Parathyroid adenoma (tissue), 2 donors: ENCODE data around the gene RGS6.

Source experiments
- H2AFZ ChIP-seq: fragments of 300-600 bp; sonication (generic); one replicate; pipeline ENCODE4 v1.7.0; 2017; ENCODE audit warnings: antibody characterized with exemption, mild to moderate bottlenecking
- H3K27ac ChIP-seq: fragments of 300-600 bp; sonication (generic); one replicate; pipeline ENCODE4 v1.7.0; 2017
- H3K27me3 ChIP-seq: fragments of 300-600 bp; sonication (generic); one replicate; pipeline ENCODE4 v1.7.0; 2017; ENCODE audit warnings: low read length; ENCODE audit not compliant: control insufficient read depth, insufficient read depth
- H3K36me3 ChIP-seq: fragments of 300-600 bp; sonication (generic); one replicate; pipeline ENCODE4 v1.7.0; 2017; ENCODE audit warnings: low read length; ENCODE audit not compliant: control insufficient read depth, insufficient read depth
- H3K4me1 ChIP-seq: fragments of 300-600 bp; sonication (generic); one replicate; pipeline ENCODE4 v1.7.0; 2017; ENCODE audit warnings: control low read depth
- H3K4me2 ChIP-seq: fragments of 300-600 bp; sonication (generic); one replicate; pipeline ENCODE4 v1.7.0; 2017; ENCODE audit warnings: low read length
- H3K4me3 ChIP-seq: fragments of 300-600 bp; sonication (generic); one replicate; pipeline ENCODE4 v1.7.0; 2017; ENCODE audit warnings: low read depth, low read length
- H3K79me2 ChIP-seq: fragments of 300-600 bp; sonication (generic); one replicate; pipeline ENCODE4 v1.7.0; 2017; ENCODE audit warnings: control low read depth
- H3K9ac ChIP-seq: fragments of 300-600 bp; sonication (generic); one replicate; pipeline ENCODE4 v1.7.0; 2017; ENCODE audit warnings: mild to moderate bottlenecking
- H3K9me3 ChIP-seq: fragments of 300-600 bp; sonication (generic); one replicate; pipeline ENCODE4 v1.7.0; 2017; ENCODE audit warnings: low read length; ENCODE audit not compliant: control insufficient read depth
- CTCF ChIP-seq: fragments of 300-600 bp; sonication (generic); IDR thresholded peaks from one replicate; pipeline ENCODE4 v1.7.0; 2017; ENCODE audit warnings: antibody characterized with exemption, mild to moderate bottlenecking
- donor health status: primary hyperparathyroidism.

RGS6 gene

GRCh38 chr14:72292689-72293024 is 360.4 kb downstream of the RGS6 start:
- Histone ChIP-seq H3K27me3 (no peaks in the 10 kb centered on the region), H3K79me2 (no peaks in the 10 kb centered on the region), H3K4me1 (no peaks in the 10 kb centered on the region), H3K4me3 (no peak overlapping the region), H2AFZ (no peak overlapping the region), H3K27ac (no peak overlapping the region), H3K36me3 (no peaks in the 10 kb centered on the region), H3K4me2 (no peak overlapping the region), H3K9ac (no peak overlapping the region), H3K9me3 (no peaks in the 10 kb centered on the region)
- TF ChIP-seq CTCF = no peak

- Histone ChIP-seq H3K27ac (no peak overlapping the region), H2AFZ (no peak overlapping the region), H3K4me3 (no peak overlapping the region), H3K9me3 (no peaks in the 10 kb centered on the region), H3K27me3 (no peaks in the 10 kb centered on the region), H3K4me2 (no peak overlapping the region), H3K9ac (no peak overlapping the region), H3K79me2 (no peaks in the 10 kb centered on the region), H3K36me3 (no peaks in the 10 kb centered on the region), H3K4me1 (no peaks in the 10 kb centered on the region)
- no peak for TF ChIP-seq CTCF
These were observed 369.1 kb downstream of the RGS6 start for GRCh38 chr14:72301352-72301751.

- no peak overlapping the region for H3K4me3 ChIP-seq
- no peaks in the 10 kb centered on the region for H3K36me3 ChIP-seq
- no peaks in the 10 kb centered on the region for H3K4me1 ChIP-seq
- H3K9ac ChIP-seq = no peak overlapping the region
- no peaks in the 10 kb centered on the region for H3K79me2 ChIP-seq
- no peak overlapping the region for H3K27ac ChIP-seq
- no peaks in the 10 kb centered on the region for H3K9me3 ChIP-seq
- no peaks in the 10 kb centered on the region for H3K27me3 ChIP-seq
- no peak for TF ChIP-seq CTCF
- no peak overlapping the region for H2AFZ ChIP-seq
- no peak overlapping the region for H3K4me2 ChIP-seq
These were observed 371.7 kb downstream of the RGS6 start for GRCh38 chr14:72303930-72304329.

GRCh38 chr14:72305561-72305960 is 373.3 kb downstream of the RGS6 start:
- no peaks in the 10 kb centered on the region for H3K79me2 ChIP-seq
- H3K27me3 ChIP-seq = no peaks in the 10 kb centered on the region
- no peaks in the 10 kb centered on the region for H3K9me3 ChIP-seq
- H3K27ac ChIP-seq = no peak overlapping the region
- no peak overlapping the region for H3K4me3 ChIP-seq
- H3K4me2 ChIP-seq = no peak overlapping the region
- no peaks in the 10 kb centered on the region for H3K36me3 ChIP-seq
- H3K9ac ChIP-seq = no peak overlapping the region
- no peak overlapping the region for H2AFZ ChIP-seq
- TF ChIP-seq CTCF = no peak
- H3K4me1 ChIP-seq = no peaks in the 10 kb centered on the region

GRCh38 chr14:72308967-72309485 is 376.8 kb downstream of the RGS6 start:
- Histone ChIP-seq H3K36me3 (no peaks in the 10 kb centered on the region), H3K27ac (no peak overlapping the region), H3K4me3 (no peak overlapping the region), H3K9ac (no peak overlapping the region), H2AFZ (no peak overlapping the region), H3K4me2 (no peak overlapping the region), H3K79me2 (no peaks in the 10 kb centered on the region), H3K9me3 (no peaks in the 10 kb centered on the region), H3K4me1 (no peaks in the 10 kb centered on the region), H3K27me3 (no peaks in the 10 kb centered on the region)
- TF ChIP-seq CTCF = no peak
